Measurements from ENCODE around the gene BRINP1.

Gene BRINP1

GRCh38 chr9:119337573-119337972, 31.7 kb downstream of the BRINP1 start:
- DNase-seq, result no peak

DNA sequence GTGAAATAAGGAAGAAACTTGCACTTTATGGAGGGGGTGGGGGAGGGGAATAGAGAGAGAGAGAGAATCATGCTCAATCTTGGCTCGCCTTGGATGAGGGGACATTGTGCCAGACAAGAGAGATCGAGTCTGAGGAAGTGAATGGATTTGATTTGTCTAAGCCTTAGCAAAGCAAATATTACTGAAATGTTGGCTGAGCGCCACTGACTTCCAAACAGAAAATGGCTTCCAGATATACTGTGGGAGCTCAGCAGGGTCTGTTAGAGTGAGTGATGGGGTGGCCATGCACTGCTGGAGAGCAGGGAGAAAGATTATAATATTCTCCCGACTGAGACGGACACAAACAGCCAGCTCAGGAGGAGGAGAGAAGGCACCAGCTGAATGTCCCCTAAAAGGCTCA, 34.5 kb downstream of the BRINP1 start:
- DNase-seq, result no peak

DNA sequence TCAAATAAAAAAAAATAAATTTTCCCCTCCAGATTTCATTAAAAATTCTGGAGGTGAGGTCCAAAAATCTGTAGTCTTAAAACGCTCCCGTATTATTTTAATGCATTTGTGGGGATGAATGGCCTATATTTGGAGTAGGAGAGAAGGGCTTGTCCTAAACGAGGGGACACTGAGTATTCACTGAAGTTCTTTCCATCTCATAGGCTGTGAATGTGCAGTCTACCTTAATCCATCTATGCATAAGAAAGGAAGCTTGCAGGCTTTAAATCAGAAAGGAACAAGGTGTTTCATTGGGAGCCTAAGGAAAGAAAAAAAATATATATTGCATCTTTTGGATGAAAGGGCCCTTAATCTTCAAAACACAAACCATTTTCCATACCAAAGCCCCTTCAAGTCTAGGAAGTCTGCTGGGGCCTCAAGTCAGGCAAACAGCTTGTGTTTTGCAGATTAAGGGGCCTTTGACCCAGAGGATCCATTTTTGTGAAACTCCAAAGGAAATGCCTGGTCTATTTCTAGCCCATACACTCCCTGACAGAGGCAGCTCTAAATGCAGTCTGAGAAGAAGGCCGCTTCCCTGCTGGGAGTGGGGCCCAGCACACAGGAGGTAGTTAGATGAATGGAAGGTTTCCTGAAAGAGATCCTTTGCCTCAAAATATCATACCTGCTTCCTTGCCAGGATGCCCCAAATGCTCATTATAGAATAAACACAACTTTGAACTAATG, 35.6 kb downstream of the BRINP1 start:
- no peak for DNase-seq

DNA sequence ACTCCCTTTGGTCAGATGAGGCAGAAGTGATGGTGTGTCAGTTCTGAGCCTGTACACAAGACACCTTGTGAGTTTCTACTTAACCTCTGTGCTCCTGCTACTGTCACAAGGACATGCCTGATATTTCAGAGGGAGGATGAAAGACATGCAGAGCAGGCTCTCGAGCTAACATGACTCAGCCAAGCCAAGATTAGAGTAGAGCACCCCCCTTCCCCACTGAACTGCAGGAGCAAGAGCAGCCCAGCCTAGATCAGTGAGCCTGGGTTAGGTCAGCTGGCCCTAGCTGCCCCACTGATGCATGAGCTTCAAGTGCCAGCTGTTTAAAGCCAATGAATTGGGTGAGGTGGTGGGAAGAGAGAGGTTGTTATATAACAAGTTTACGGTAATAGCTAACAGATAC, 36.7 kb downstream of the BRINP1 start:
- DNase-seq, result no peak

GRCh38 chr9:119322184-119322583, 47.1 kb downstream of the BRINP1 start:
- no peak for DNase-seq

- no peak for DNase-seq
Observed at GRCh38 chr9:119318371-119318770, 50.9 kb downstream of the BRINP1 start.

DNA sequence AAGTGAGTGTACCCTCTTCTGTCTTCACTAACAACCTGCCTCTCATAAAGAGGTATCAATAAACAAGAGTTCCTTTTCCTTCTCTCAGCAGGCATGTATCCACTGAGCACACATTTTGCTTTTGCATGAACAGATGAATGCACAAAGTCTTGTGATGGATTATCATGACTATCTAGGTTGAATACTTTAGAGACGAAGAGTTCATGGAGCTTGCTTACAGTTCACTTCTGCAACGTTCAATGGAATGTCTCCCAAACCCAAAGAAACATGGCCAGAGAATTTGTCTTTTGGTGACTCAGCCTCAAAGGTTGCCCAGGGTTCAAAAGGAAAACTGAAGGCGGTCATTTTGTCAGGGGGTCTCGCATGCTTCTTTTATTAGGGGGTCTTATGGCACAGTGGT, 55.4 kb downstream of the BRINP1 start:
- no peak for DNase-seq

DNA sequence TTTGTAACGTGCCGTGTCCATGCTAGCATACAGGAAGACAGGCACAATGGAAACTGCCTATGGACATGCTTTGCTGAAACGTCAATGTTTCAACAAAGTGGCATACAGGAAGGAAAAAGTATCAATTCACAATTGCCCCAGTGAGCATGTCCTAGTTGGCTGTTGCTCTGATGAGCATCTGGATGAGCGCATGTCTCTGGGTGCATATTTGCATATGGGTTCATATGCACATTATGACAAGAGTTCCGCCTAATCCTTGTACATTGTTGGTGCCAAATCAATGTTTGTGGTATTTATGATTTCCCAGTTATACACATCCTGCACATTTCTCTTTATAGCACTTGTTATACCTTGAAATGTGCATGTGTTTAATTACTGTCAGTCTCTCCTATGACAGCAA, 58.5 kb downstream of the BRINP1 start:
- no peak for DNase-seq

- no peak for DNase-seq
Observed at GRCh38 chr9:119307471-119307870, 61.8 kb downstream of the BRINP1 start.

GRCh38 chr9:119304555-119304954, 64.7 kb downstream of the BRINP1 start:
- DNase-seq, result no peak

DNA sequence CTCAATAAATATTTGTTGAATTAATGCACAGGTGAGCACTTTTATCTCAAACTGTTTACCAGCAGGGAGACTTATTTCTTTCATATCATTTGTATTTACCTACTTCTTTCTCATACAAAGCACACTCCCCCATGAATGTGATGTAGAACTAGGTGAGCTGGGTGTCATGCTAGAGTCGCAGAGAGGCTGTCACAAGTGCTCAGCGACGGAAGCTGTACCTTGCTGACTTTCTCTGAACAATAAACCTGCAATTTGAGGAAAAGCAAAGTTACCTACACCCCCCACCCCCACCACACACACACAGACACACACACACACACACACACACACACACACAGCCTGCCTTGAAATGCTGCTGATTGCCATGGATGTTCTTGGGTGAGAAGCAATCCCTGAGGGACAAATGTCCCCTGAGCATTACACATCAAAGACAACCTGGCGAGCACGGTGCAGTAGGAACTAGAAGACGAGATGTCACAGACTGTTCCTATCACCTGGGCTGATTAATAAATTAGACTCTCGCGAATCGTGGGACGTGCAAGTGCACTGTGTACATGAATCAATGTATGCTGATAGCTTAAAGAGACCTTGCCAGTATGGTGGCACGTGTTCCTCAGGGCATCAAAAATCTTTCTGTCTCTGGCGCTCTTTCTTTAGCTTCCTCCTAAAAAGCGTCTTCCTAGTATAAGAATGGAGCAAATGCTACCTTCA, 66.1 kb downstream of the BRINP1 start:
- no peak for DNase-seq

DNA sequence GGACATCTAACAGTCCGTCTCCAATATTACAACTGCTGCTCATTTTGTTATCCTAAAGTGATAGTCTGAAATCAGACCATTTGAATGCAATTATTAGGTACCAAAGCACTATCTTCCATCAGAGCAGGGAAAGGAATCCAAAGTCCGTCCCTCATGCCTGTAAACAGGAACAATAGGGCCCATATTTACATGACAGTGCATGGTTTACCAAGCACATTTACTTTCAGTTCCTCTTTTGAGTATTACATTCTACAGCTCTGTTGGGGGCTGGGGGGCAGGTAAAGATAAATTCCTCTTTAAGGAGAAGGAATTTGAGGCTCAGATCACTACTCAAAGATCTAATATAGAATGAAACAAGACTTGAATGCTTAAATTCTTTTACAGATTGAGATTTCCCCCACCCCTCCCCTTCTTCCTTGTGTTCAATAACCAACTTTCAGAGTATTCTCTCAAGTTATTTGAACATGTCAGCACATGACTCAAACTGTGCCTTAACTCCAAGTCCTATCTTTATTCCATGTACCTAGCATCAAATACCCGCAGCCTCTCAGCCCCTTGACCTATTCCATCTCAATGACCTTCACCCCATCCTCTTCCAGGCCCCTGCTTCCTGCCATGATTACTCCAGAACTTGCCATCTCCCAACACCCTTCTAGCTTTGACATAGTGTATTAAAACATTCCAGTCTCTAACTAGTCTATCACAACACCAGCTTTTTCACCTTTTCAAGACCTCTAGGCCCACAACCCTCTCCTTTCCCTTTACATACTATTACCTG, 71.0 kb downstream of the BRINP1 start:
- DNase-seq, result no peak

DNA sequence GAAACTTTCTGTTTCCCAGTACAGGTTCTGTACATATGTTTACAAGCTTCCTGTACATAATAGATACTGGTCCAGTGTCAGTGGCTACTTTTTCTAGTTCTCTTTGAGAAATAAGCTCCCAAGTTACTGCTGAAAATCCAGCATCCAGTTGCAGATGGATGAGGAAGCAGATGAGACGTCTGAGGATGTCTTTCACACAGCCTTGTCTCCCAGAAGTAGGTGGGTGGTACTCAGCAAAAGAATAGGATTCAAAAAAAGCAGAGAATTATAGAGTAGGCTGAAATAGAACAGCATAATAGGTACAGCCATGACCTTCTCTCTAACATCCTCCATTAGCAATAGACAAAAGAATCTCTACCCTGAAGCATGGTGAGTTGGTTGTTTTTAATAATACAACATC, 77.7 kb downstream of the BRINP1 start:
- no peak for DNase-seq

- DNase-seq, result no peak
Observed at GRCh38 chr9:119289740-119290433, 79.3 kb downstream of the BRINP1 start.

DNA sequence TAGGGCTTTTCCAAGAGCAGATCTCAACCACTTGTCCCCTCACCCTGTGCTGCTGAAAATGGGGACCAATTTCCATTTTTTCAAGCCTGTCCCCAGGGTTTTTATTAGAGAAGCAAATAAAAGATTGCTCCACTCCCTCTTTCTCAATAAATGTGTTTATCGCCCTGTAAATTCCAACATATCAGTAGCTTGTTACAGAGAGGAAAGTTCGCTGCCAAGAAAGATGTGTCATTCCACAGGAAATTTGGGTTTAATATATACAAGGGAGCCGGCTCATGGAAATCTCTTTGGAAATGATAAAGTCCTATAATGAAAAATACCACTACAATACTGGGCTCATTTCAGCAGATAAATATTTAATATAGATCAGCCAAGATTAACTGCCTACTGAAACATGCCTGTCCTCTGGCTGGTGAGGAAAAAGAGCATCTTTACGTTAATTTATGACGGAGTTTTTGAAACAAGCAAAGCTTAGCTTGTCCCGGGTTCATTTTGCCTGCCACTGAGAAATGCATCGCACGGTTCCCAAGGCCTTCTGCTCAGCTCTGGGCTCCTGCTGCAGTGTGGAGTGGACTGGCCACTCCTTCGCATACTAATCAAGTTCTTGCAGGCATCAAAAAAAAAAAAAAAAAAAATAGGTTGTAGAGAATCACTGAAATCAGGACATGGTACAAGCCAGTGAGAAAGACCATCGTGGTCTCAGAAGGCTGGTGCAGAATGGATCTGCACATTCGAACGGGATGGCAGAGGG, 84.5 kb downstream of the BRINP1 start:
- DNase-seq, result no peak

DNA sequence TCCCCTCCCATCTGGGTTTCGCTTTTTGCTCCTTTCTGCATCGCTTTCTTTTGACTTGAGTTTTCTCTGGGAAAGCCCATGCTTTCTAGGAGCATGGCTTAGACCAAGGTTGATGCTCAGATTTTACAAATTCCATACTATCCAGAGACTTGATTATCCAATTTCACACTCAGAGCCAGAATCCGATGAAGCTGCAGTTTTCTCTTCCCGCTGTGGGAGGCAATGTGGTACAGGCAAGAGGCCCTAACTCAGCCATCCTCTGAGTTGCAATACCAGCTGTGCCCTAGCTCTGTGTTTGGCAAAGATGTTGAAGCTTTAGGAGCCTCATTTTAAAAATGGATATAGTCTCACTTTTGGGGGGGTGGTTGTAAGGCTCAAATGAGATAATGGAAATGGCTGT, 85.1 kb downstream of the BRINP1 start:
- DNase-seq, result no peak

DNA sequence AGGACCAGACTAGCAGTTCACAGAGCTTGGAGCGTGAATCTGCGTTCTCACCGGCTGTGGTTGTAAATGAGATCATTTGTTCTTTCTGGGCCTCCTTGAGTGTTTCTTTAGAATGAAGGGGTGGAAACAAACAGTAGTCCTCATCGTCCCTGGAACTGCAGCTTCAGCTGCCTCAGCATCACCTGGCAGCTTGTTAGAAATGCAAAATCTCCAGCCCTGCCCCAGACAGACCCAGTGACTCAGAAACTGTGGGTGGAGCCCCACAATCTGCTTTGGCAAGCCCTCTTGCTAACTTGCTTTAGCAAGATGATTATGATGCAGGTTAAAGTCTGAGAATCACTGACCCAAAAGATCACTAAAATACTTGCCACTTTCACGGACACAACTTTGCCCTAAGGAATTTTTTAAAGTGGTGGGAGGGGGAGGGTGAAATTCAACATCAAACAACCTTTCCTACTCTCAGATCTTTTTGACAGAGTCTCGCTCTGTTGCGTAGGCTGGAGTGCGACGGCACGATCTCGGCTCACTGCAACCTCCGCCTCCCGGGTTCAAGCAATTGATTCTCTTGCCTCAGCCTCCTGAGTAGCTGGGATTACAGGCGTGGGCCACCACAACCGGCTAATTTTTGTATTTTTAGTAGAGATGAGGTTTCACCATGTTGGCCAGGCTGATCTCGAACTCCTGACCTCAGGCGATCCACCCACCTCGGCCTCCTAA, 86.0 kb downstream of the BRINP1 start:
- DNase-seq, result no peak

DNA sequence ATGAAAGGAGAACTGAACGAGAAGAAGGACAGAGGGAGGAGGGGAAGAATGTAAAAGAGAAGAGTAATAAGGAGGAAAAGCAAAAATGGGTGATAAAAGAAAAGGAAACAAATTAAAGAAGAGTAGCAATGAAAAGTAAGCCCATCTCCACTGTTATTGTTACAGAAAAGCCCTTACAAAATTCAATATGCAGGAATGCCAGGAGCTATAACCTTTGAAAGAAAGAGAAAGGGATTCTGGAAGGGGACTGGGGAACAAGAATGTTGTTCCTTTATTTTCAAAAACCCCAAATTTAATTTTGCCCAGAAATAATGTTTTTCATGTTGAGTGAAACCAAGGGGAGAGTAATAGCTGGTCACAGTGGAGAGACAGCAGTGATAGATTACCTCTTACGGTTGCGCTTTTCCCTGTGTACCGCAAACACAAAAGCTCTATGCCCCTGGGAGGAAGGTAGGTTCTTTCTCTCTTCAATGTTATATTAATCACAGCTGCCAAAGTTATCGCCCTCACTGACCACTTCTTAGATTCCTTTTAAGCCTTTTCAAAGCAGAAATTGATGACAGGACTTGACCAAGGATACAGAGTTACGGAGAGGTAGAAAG, 86.7 kb downstream of the BRINP1 start:
- no peak for DNase-seq

DNA sequence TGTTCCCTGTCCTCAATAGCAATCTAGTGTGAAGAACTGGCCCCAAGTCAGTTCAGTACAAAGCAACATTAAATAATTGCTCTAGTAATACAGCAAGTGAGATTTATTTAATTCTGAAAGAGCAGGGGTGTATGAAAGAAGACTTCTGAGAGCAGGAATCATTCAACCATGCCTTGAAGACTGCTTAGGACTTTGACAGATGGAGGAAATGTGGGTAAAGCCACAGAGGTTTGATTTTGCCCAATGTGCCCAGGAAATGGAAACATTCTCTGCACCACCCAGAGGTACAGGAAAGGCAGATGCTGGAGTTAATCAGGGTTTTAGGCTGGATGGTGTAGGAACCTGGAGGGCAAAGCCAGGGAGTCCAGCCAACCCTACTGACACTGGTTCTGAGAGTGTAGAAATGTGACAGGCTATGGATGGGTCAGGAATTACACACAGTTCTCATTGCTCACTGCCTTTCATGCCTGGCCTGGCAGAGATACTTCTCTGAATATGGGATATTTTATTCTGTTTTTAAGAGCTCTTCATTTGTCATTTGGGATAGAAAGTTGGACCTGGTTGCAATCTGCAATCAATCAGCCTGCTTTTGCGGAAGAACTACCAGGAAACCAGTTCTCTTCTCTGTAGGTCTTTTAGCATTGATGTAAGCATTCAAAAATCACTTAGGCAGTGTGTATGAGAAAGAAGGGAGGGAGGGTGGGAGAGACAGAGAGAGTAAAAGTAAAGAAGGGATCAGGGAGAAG, 88.3 kb downstream of the BRINP1 start:
- DNase-seq, result no peak

- no peak for DNase-seq
Observed at GRCh38 chr9:119278171-119278570, 91.1 kb downstream of the BRINP1 start.
